ENCODE data around the gene C5.

DNA sequence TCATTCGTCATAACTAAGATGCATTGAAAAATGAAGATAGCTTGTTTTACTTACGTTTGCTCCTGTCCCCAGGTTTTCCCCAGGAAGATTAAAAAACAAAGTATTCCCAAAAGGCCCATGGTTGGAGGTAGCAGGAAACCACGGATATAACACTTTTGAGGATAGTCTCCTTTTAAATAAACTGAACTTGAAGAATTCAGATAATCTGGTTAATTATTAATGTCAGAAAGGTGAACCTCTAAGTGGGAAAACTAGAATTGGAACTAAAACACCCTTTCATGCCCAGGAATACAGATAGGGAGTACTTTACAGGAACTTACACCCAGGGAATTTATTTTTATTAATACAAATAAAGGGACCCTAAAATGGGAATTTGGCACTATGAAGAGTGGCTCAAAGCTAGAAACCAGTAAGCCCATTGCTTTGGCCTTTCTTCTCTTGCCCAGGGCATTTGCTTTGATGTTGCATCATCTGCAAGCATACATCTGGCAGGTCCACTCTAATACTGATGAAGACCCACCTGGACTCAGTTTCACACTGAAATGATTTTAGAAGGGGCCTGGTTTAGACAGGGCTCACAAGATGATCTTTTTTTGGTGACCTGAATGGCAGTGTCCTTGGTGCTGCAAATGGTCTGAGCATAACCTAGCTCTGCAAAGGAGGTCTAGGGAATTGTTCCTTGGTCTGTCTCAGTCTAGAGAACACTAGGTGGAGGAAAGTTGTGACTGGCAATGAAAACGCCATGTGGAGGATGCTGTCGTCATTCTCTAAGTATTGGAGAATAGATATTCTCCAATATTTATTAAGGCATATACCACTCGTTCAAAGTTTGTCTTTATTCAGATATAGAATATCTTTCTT is at the start of gene C5:
- no peak for TF ChIP-seq POLR2A (IDR thresholded peaks at IDR 0.05; ENCODE audit: low read depth, low read length)
- no peak for TF ChIP-seq POLR2AphosphoS5 (IDR thresholded peaks at IDR 0.05; ENCODE audit: low read depth, low read length)
- TF ChIP-seq TAF1 (IDR thresholded peaks at IDR 0.05; ENCODE audit: low read depth, low read length), result no peak
- no peak for TF ChIP-seq SPI1 (IDR thresholded peaks at IDR 0.05; ENCODE audit: low read depth, low read length)
